HEK293 (cell line): Measurements from ENCODE around the gene NPAS1.

ENCODE experiments used
- CTCF ChIA-PET: fragments of 350-600 bp; formaldehyde crosslinking; extraction: SDS; loops from one replicate; lab custom pipeline; 2021; ENCODE audit warnings: antibody characterized with exemption; lab: Yijun Ruan, JAX
- POLR2A ChIA-PET: fragments of 300-600 bp; formaldehyde crosslinking; extraction: SDS; loops from one replicate; lab custom pipeline; 2020; ENCODE audit warnings: antibody characterized with exemption, inconsistent platforms; lab: Yijun Ruan, JAX
- H3K27ac ChIP-seq: fragments of 200-500 bp; sonication (Bioruptor generic); 2 replicates; pipeline ENCODE4 v1.5.1; 2014; ENCODE audit warnings: low read depth, low read length, control low read depth, inconsistent platforms; ENCODE audit errors: extremely low read depth
- H3K36me3 ChIP-seq, 2 experiments: fragments of 200-500 bp in 1 of 2; sonication (Bioruptor generic) in 1 of 2; 1 replicate in 1 of 2; 2 replicates in 1 of 2; pipeline ENCODE4 v1.5.1; 2014 to 2017; ENCODE audit warnings: inconsistent platforms in 2 of 2, low read length in 2 of 2; ENCODE audit not compliant: control insufficient read depth in 2 of 2, insufficient read depth in 1 of 2
- H3K4me1 ChIP-seq: fragments of 200-500 bp; sonication (Bioruptor generic); 2 replicates; pipeline ENCODE4 v1.5.1; 2014; ENCODE audit warnings: mild to moderate bottlenecking, low read length, inconsistent platforms; ENCODE audit not compliant: control insufficient read depth, insufficient read depth
- H3K4me3 ChIP-seq: 2 replicates; pipeline ENCODE4 v1.5.1; 2011; ENCODE audit warnings: low read depth, mild to moderate bottlenecking, control low read depth, low read length, moderate library complexity
- H3K9me3 ChIP-seq: fragments of 200-500 bp; sonication (Bioruptor generic); 2 replicates; pipeline ENCODE4 v1.5.1; 2014; ENCODE audit warnings: low read depth, low read length, inconsistent platforms; ENCODE audit not compliant: control insufficient read depth, insufficient read depth
- EGR2 ChIP-seq: fragments of 450-650 bp; formaldehyde crosslinking; IDR thresholded peaks from 2 replicates; pipeline ENCODE4 v1.5.1; 2016; ENCODE audit warnings: low read depth, missing biosample characterization, missing genetic modification characterization
- GLI4 ChIP-seq: fragments of 450-650 bp; formaldehyde crosslinking; IDR thresholded peaks from 2 replicates; pipeline ENCODE4 v1.5.1; 2016; ENCODE audit warnings: missing biosample characterization, missing genetic modification characterization
- KLF17 ChIP-seq: fragments of 450-650 bp; formaldehyde crosslinking; IDR thresholded peaks from 2 replicates; pipeline ENCODE4 v1.5.1; 2016; ENCODE audit warnings: missing biosample characterization, missing genetic modification characterization
- PRDM1 ChIP-seq: fragments of 450-650 bp; formaldehyde crosslinking; IDR thresholded peaks from 2 replicates; pipeline ENCODE4; 2016; ENCODE audit warnings: missing biosample characterization, missing genetic modification characterization
- ZFHX2 ChIP-seq: fragments of 450-650 bp; formaldehyde crosslinking; conservative IDR thresholded peaks from 2 replicates; pipeline ENCODE4 v1.5.1; 2016; ENCODE audit warnings: missing biosample characterization, missing genetic modification characterization
- ZFP41 ChIP-seq: fragments of 450-650 bp; formaldehyde crosslinking; IDR thresholded peaks from 2 replicates; pipeline ENCODE4 v1.5.1; 2016; ENCODE audit warnings: missing biosample characterization, missing genetic modification characterization, borderline replicate concordance
- ZNF10 ChIP-seq: fragments of 450-650 bp; formaldehyde crosslinking; IDR thresholded peaks from 2 replicates; pipeline ENCODE4 v1.5.1; 2017; ENCODE audit warnings: missing biosample characterization, missing genetic modification characterization
- ZNF157 ChIP-seq: fragments of 450-650 bp; formaldehyde crosslinking; IDR thresholded peaks from 2 replicates; pipeline ENCODE4 v1.5.1; 2016; ENCODE audit warnings: missing biosample characterization, missing genetic modification characterization
- ZNF214 ChIP-seq: fragments of 450-650 bp; formaldehyde crosslinking; IDR thresholded peaks from 2 replicates; pipeline ENCODE4 v1.5.1; 2017; ENCODE audit warnings: missing biosample characterization, mild to moderate bottlenecking, missing genetic modification characterization, borderline replicate concordance
- ZNF221 ChIP-seq: fragments of 450-650 bp; formaldehyde crosslinking; IDR thresholded peaks from 2 replicates; pipeline ENCODE4 v1.5.1; 2017; ENCODE audit warnings: missing biosample characterization, missing genetic modification characterization, borderline replicate concordance
- ZNF239 ChIP-seq: fragments of 450-650 bp; formaldehyde crosslinking; IDR thresholded peaks from 2 replicates; pipeline ENCODE4 v1.5.1; 2016; ENCODE audit warnings: missing biosample characterization, missing genetic modification characterization
- ZNF398 ChIP-seq: fragments of 450-650 bp; formaldehyde crosslinking; IDR thresholded peaks from 2 replicates; pipeline ENCODE4 v1.5.1; 2017; ENCODE audit warnings: missing biosample characterization, missing genetic modification characterization
- ZNF530 ChIP-seq: fragments of 450-650 bp; formaldehyde crosslinking; IDR thresholded peaks from 2 replicates; pipeline ENCODE4 v1.5.1; 2016; ENCODE audit warnings: low read depth, missing biosample characterization, missing genetic modification characterization
- ZNF600 ChIP-seq: fragments of 450-650 bp; formaldehyde crosslinking; IDR thresholded peaks from 2 replicates; pipeline ENCODE4 v1.5.1; 2016; ENCODE audit warnings: missing biosample characterization, missing genetic modification characterization
- ZNF701 ChIP-seq: fragments of 450-650 bp; formaldehyde crosslinking; IDR thresholded peaks from 2 replicates; pipeline ENCODE4 v1.5.1; 2016; ENCODE audit warnings: missing biosample characterization, missing genetic modification characterization
- TF ChIP-seq, protein P1 (sequence below): fragments of 450-650 bp; formaldehyde crosslinking; IDR thresholded peaks from 2 replicates; pipeline ENCODE4 v1.5.1; 2017; ENCODE audit warnings: missing biosample characterization, missing genetic modification characterization
- TF ChIP-seq, protein P2 (sequence below): fragments of 450-650 bp; formaldehyde crosslinking; IDR thresholded peaks from 2 replicates; pipeline ENCODE4 v1.5.1; 2017; ENCODE audit warnings: missing biosample characterization, missing genetic modification characterization
- TF ChIP-seq, protein P3 (sequence below): fragments of 450-650 bp; formaldehyde crosslinking; IDR thresholded peaks from 2 replicates; pipeline ENCODE4 v1.5.1; 2016; ENCODE audit warnings: missing biosample characterization, missing genetic modification characterization

Gene NPAS1

DNA sequence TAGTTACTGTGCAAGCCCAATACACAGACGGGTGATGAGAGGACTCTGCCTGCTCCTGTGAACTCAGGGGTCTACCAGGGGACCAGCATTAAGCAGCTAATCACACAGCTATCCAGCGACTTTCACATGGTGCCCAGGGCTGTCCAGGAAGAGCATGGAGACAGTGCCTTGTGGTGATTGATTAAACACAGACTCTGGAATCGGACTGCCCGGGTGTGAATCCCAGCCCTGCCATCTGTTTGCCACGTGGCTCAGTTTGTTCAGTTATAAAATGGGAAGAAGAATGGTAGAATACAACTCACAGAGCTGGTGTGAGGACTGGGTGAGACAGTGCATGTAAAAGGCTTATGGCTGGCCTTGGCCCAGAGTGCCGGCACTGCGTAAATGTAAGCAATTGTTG lies 42.1 kb upstream of the NPAS1 start (continued):
- no peak for TF ChIP-seq KLF17
- TF ChIP-seq ZFP41 = no peak
- no peak for TF ChIP-seq ZNF221 (tag by site-specific recombination)
- TF ChIP-seq, all 188 proteins: peak for 0

DNA sequence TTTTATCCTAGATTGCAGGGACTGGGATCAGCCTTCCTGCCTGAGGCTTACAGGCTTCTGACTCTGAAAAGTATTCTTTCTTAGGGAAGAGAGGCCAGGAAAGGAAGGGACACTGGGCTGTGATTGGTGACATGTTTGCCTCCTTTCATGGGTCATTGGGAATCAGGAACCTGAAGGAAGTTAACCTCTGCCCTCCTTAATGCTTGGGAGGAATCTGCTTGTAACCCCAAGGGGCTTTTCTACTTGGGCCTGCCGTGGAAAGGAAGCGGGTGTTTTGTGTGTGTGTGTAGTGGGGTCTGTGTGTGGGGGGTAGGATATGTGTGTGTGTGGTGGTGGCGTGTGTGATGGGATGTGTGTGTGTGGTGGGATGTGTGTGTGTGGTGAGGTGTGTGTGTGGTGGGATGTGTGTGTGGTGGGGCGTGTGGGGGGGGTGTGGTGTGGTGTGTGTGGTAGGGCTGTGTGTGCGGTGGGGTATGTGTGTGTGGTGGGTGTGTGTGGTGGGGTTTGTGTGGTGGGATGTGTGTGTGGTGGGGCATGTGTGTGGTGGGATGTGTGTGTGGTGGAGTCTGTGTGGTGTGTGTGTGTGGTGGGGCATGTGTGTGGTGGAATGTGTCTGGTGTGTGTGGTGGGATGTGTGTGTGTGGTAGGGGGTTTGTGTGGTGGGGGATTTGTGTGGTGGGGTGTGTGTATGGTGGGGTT lies 41.3 kb upstream of the NPAS1 start:
- ChIA-PET POLR2A (interaction anchor here (1.0 kb wide), 1 partner anchor 116 kb away, joined by 3 read pairs; no protein-coding TSS in a partner anchor), CTCF (interaction anchor here (0.6 to 3.5 kb wide), 4 partner anchors 12 to 965 kb away, joined by 3 to 33 read pairs (median 12); no protein-coding TSS in a partner anchor)
- Histone ChIP-seq H3K36me3 (no peaks in the 10 kb centered on the region; a peak in 1 of 3 replicates), H3K27ac (no peak overlapping the region), H3K9me3 (no peaks in the 10 kb centered on the region), H3K4me1 (peaks cover 18% of the 10 kb centered on the region), H3K4me3 (no peak overlapping the region)
- no peak for TF ChIP-seq ZNF530 (tag by site-specific recombination)
- no peak for TF ChIP-seq ZNF214
- TF ChIP-seq ZNF239 = 0 out of 2 replicates have a peak, but pooled peaks have one; percentile 20
- TF ChIP-seq EGR2 (tag by site-specific recombination) = peak; percentile 90
- 0 out of 2 replicates have a peak, but pooled peaks have one; percentile 24 for TF ChIP-seq ZNF157 (tag by site-specific recombination)
- TF ChIP-seq GLI4 (tag by site-specific recombination) = peak; percentile 18; the same call in 1 of the 2 replicates
- TF ChIP-seq, protein P1, sequence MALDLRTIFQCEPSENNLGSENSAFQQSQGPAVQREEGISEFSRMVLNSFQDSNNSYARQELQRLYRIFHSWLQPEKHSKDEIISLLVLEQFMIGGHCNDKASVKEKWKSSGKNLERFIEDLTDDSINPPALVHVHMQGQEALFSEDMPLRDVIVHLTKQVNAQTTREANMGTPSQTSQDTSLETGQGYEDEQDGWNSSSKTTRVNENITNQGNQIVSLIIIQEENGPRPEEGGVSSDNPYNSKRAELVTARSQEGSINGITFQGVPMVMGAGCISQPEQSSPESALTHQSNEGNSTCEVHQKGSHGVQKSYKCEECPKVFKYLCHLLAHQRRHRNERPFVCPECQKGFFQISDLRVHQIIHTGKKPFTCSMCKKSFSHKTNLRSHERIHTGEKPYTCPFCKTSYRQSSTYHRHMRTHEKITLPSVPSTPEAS (tag by site-specific recombination) = peak; percentile 43; the same call in 1 of the 2 replicates
- peak; percentile 89 for TF ChIP-seq ZFHX2 (tag by site-specific recombination)
- TF ChIP-seq ZNF398 (tag by site-specific recombination) = peak; percentile 39

- CTCF ChIA-PET = interaction anchor here (0.6 to 3.1 kb wide), 5 partner anchors 11 to 966 kb away, joined by 4 to 19 read pairs (median 4); no protein-coding TSS in a partner anchor
- TF ChIP-seq, protein P2, sequence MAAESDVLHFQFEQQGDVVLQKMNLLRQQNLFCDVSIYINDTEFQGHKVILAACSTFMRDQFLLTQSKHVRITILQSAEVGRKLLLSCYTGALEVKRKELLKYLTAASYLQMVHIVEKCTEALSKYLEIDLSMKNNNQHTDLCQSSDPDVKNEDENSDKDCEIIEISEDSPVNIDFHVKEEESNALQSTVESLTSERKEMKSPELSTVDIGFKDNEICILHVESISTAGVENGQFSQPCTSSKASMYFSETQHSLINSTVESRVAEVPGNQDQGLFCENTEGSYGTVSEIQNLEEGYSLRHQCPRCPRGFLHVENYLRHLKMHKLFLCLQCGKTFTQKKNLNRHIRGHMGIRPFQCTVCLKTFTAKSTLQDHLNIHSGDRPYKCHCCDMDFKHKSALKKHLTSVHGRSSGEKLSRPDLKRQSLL (tag by site-specific recombination) = peak; percentile 40; the same call in 1 of the 2 replicates
- no peak for TF ChIP-seq ZNF10
- TF ChIP-seq ZNF600 (tag by site-specific recombination) = 0 out of 2 replicates have a peak, but pooled peaks have one; percentile 37
- TF ChIP-seq, protein P3, sequence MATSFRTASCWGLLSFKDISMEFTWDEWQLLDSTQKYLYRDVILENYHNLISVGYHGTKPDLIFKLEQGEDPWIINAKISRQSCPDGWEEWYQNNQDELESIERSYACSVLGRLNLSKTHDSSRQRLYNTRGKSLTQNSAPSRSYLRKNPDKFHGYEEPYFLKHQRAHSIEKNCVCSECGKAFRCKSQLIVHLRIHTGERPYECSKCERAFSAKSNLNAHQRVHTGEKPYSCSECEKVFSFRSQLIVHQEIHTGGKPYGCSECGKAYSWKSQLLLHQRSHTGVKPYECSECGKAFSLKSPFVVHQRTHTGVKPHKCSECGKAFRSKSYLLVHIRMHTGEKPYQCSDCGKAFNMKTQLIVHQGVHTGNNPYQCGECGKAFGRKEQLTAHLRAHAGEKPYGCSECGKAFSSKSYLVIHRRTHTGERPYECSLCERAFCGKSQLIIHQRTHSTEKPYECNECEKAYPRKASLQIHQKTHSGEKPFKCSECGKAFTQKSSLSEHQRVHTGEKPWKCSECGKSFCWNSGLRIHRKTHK (tag by site-specific recombination) = no peak
- TF ChIP-seq ZNF701 = no peak
- TF ChIP-seq PRDM1 = no peak
- no peak for TF ChIP-seq EGR2 (tag by site-specific recombination)
- no peak overlapping the region for H3K4me3 ChIP-seq
- POLR2A ChIA-PET = interaction anchor here (0.6 to 1.0 kb wide), 2 partner anchors 118 to 188 kb away, joined by 3 to 5 read pairs; no protein-coding TSS in a partner anchor
- H3K27ac ChIP-seq = no peak overlapping the region
- H3K9me3 ChIP-seq = no peaks in the 10 kb centered on the region
- peaks cover 23% of the 10 kb centered on the region for H3K4me1 ChIP-seq
- H3K36me3 ChIP-seq = no peaks in the 10 kb centered on the region; a peak in 1 of 3 replicates
These were observed 40.2 kb upstream of the NPAS1 start for GRCh38 chr19:46979126-46980105.
